ENCODE measurements around the gene KLHL29. TPM values are rescaled to one million over a fixed set of nuclear protein-coding genes. Genes with fewer than 3 reads are reported as not detected.

Gene KLHL29
- total and polyA plus RNA-seq, 2 of the 13 experiments (the other 11 are each of a cell fraction or from before 2014, with no cell fraction given): 0.01 TPM; not detected in 1

DNA sequence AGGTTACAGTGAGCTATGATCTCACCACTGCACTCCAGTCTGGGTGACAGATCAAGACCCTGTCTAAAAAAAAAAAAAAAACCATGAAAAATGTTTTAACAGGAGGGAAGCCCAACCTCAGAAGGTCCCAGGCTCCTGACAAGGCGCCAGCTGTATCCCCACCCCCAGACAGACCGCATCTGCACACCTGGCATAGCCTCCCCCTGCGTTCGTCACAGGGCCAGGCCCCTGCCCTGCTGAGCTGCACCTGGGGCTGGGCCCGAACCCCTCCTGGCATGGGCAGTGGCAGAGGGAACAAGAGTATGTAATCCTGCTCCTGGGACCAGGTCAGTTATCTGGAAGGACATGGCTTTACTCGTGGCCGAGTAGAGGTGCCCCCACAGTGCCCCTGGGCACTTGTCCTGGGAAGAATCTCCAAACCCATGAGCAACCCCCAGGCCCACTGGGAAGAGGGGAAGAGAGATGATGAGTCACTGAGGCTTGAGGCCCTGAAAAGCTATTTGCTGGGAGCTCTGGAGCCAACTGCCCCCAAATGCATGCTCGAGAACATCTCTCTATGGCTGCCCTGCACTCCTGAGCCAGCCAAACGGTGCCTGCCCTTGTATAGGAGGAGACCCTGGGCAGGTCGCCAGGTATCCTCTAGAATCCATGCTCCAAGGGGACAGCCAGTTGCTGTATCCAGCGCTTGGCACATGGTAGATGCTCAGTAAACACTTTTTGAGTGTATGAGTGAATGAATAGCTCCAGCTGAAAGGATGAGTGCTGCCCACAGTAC, 276.5 kb downstream of the KLHL29 start:
- ATAC-seq (no peak), FAIRE-seq (no peak), DNase-seq (ENCODE audit: low spot score) (no peak)
- H3K9ac ChIP-seq (ENCODE audit: insufficient read depth, low read depth, low read length): no peak overlapping the region
- CTCF ChIA-PET (ENCODE audit: low intra/inter-chr PET ratio, low total read pairs): no interaction called here
- no peak for TF ChIP-seq PCBP2 (optimal IDR thresholded peaks at IDR 0.05; ENCODE audit: low read depth, low read length, poor library complexity, severe bottlenecking)
- TF ChIP-seq HIVEP1 (CRISPR knock-in tag; IDR thresholded peaks at IDR 0.05): no peak
- TF ChIP-seq ELF1 (CRISPR knock-in tag; IDR thresholded peaks at IDR 0.05): no peak
- TF ChIP-seq HNRNPL (IDR thresholded peaks at IDR 0.05; ENCODE audit: low read depth, low read length): no peak
- TF ChIP-seq GMEB1 (CRISPR knock-in tag; IDR thresholded peaks at IDR 0.05; ENCODE audit: borderline replicate concordance): no peak
- no peak for TF ChIP-seq SOX13 (IDR thresholded peaks at IDR 0.05)
- TF ChIP-seq SOX13 (CRISPR knock-in tag; conservative IDR thresholded peaks at IDR 0.05 in 1 of 2, IDR thresholded peaks at IDR 0.05 in 1 of 2): no peak
- intact Hi-C loops (cut with micrococcal nuclease; ENCODE audit: unreplicated experiment) (no loop called here), in situ Hi-C loops (cut with HindIII; ENCODE audit: extremely low pct_ligation_motif_present, low pct_unique_long_range_greater_than_20kb) (no loop called here)
- H3K79me2 ChIP-seq (ENCODE audit: insufficient read depth, low read length): no peaks in the 10 kb centered on the region
- H3K27me3 ChIP-seq (ENCODE audit: control insufficient read depth in 1 of 2, insufficient read depth in 2 of 2, low read length in 2 of 2): no peaks in the 10 kb centered on the region; a peak in 1 of 5 replicates
- H3K4me3 ChIP-seq (replicated peaks in 1 of 3; ENCODE audit: insufficient read depth in 1 of 3, low read depth in 2 of 3, low read length in 3 of 3): no peak overlapping the region
- 47% methylated on average over 8 of the region's 11 CpGs for WGBS (ENCODE audit: low lambda C conversion rate)
- peaks cover 65% of the 10 kb centered on the region for H3K4me1 ChIP-seq (ENCODE audit: insufficient read depth, low read length)
- no peak overlapping the region for H2AFZ ChIP-seq (ENCODE audit: low read length)
- H3K27ac ChIP-seq (ENCODE audit: extremely low read length, insufficient read depth, low read length): no peak overlapping the region
- H3K4me2 ChIP-seq (ENCODE audit: low read depth, low read length): no peak overlapping the region
- POLR2A ChIA-PET: no interaction called here
- H3K9me3 ChIP-seq (ENCODE audit: low read length): no peaks in the 10 kb centered on the region
- H4K20me1 ChIP-seq (ENCODE audit: insufficient read depth, low read length): no peaks in the 10 kb centered on the region
- BruUV-seq (replicated peaks): no TSS peak
- H3K36me3 ChIP-seq (replicated peaks in 1 of 2; ENCODE audit: control insufficient read depth in 1 of 2, insufficient read depth in 2 of 2, low read length in 2 of 2): no peaks in the 10 kb centered on the region

Measured in HepG2 (cell line).